HepG2 (cell line): ENCODE results near the gene PRKCZ. TPM values are rescaled to one million over a fixed set of nuclear protein-coding genes. Genes with fewer than 3 reads are reported as not detected.

ENCODE experiments used
- FOXO4 ChIP-seq: sonication (generic); formaldehyde crosslinking; conservative IDR thresholded peaks from 2 replicates; pipeline ENCODE4 v1.8.1; 2023; ENCODE audit warnings: missing genetic modification reagents
- HHEX ChIP-seq: IDR thresholded peaks from 2 replicates; pipeline ENCODE4 v1.6.1; 2016; ENCODE audit warnings: control low read depth
- KLF11 ChIP-seq: IDR thresholded peaks from 2 replicates; pipeline ENCODE4 v1.6.1; 2016; ENCODE audit warnings: missing compliant biosample characterization
- MXI1 ChIP-seq: IDR thresholded peaks from 3 replicates; pipeline ENCODE4 v1.6.1; 2012; ENCODE audit warnings: low read depth, low read length, inconsistent platforms, borderline replicate concordance
- MYC ChIP-seq: sonication (generic); formaldehyde crosslinking; IDR thresholded peaks from 2 replicates; pipeline ENCODE4 v1.9.0; 2021; ENCODE audit warnings: missing genetic modification reagents, borderline replicate concordance
- NCOA1 ChIP-seq: sonication (generic); formaldehyde crosslinking; IDR thresholded peaks from 2 replicates; pipeline ENCODE4 v1.9.0; 2021; ENCODE audit warnings: missing genetic modification reagents
- PAX8 ChIP-seq: sonication (generic); formaldehyde crosslinking; IDR thresholded peaks from 2 replicates; pipeline ENCODE4 v1.8.0; 2022; ENCODE audit warnings: mild to moderate bottlenecking, missing genetic modification reagents, borderline replicate concordance
- POLR2AphosphoS5 ChIP-seq: IDR thresholded peaks from 2 replicates; pipeline ENCODE4 v1.6.1; 2012; ENCODE audit warnings: low read depth, low read length
- SMAD3 ChIP-seq: sonication (generic); formaldehyde crosslinking; IDR thresholded peaks from 2 replicates; pipeline ENCODE4 v1.4.0; 2020; ENCODE audit warnings: missing genetic modification reagents
- SSRP1 ChIP-seq: IDR thresholded peaks from 2 replicates; pipeline ENCODE4 v1.6.1; 2016; ENCODE audit warnings: control low read depth
- ZBTB44 ChIP-seq: sonication (generic); formaldehyde crosslinking; IDR thresholded peaks from 2 replicates; pipeline ENCODE4 v1.4.0; 2020; ENCODE audit warnings: missing genetic modification reagents
- ZFP82 ChIP-seq: sonication (generic); formaldehyde crosslinking; IDR thresholded peaks from 2 replicates; pipeline ENCODE4 v1.5.1; 2020; ENCODE audit warnings: mild to moderate bottlenecking, missing genetic modification reagents, borderline replicate concordance
- ZNF451 ChIP-seq: sonication (generic); formaldehyde crosslinking; IDR thresholded peaks from 2 replicates; pipeline ENCODE4 v1.5.0; 2020; ENCODE audit warnings: mild to moderate bottlenecking, missing genetic modification reagents
- ZNF652 ChIP-seq: IDR thresholded peaks from 2 replicates; pipeline ENCODE4 v1.6.1; 2016; ENCODE audit warnings: low read depth, borderline replicate concordance
- ZNF674 ChIP-seq: sonication (generic); formaldehyde crosslinking; IDR thresholded peaks from 2 replicates; pipeline ENCODE4 v1.5.0; 2020; ENCODE audit warnings: low read depth, mild to moderate bottlenecking, missing genetic modification reagents
- ZNF691 ChIP-seq: sonication (generic); formaldehyde crosslinking; IDR thresholded peaks from 2 replicates; pipeline ENCODE4 v1.4.0; 2020; ENCODE audit warnings: missing genetic modification reagents, low read depth, mild to moderate bottlenecking, borderline replicate concordance
- ZNF772 ChIP-seq: sonication (generic); formaldehyde crosslinking; IDR thresholded peaks from 2 replicates; pipeline ENCODE4 v1.5.0; 2020; ENCODE audit warnings: mild to moderate bottlenecking, missing genetic modification reagents
- ZNF782 ChIP-seq: sonication (generic); formaldehyde crosslinking; IDR thresholded peaks from 2 replicates; pipeline ENCODE4 v1.4.0; 2020; ENCODE audit warnings: missing genetic modification reagents, mild to moderate bottlenecking, borderline replicate concordance
- polyA plus RNA-seq, 8 experiments: library from polyadenylated mRNA; depleted of rRNA in 3 of 8; stranded (reverse) in 7 of 8; unstranded in 1 of 8; fragments of >200 nt; fragmentation: Illumina TruSeq in 4 of 8; extraction: Trizol in 4 of 8; gene quantifications; 2 replicates each; pipeline versions ENCODE4 v1.2.1 to v1.2.3, GENCODE V29; 2011 to 2016; ENCODE audit warnings: low read depth in 4 of 8, missing spikeins in 1 of 8, mixed read lengths in 1 of 8; ENCODE audit not compliant: insufficient read depth in 1 of 8
- total RNA-seq, 5 experiments: library from RNA; depleted of rRNA; stranded (reverse); fragments of >200 nt; fragmentation: Illumina TruSeq; extraction: Trizol; gene quantifications; 2 replicates each; pipeline ENCODE4 v1.2.3, GENCODE V29; 2016; ENCODE audit warnings: low read depth in 1 of 5

The PRKCZ gene
- total and polyA plus RNA-seq, 2 of the 13 experiments (the other 11 are each of a cell fraction or from before 2014, with no cell fraction given), result 34.7 to 85.2 TPM

- TF ChIP-seq PAX8 (CRISPR knock-in tag) (no peak), HHEX (CRISPR knock-in tag) (no peak), POLR2AphosphoS5 (peak; percentile 40; the same call in 1 of the 2 replicates), MXI1 (peak; percentile 76; the same call in 1 of the 3 replicates), ZNF451 (CRISPR knock-in tag) (no peak; the same call in 1 of the 2 replicates), ZBTB44 (CRISPR knock-in tag) (no peak), ZNF674 (CRISPR knock-in tag) (no peak), ZNF691 (CRISPR knock-in tag) (no peak), MYC (CRISPR knock-in tag) (peak; percentile 82), ZNF772 (CRISPR knock-in tag) (peak; percentile 31; the same call in 1 of the 2 replicates), ZNF652 (CRISPR knock-in tag) (no peak), NCOA1 (CRISPR knock-in tag) (0 out of 2 replicates have a peak, but pooled peaks have one; percentile 48), ZFP82 (CRISPR knock-in tag) (peak; percentile 45; the same call in 1 of the 2 replicates), KLF11 (CRISPR knock-in tag) (no peak), SSRP1 (CRISPR knock-in tag) (0 out of 2 replicates have a peak, but pooled peaks have one; percentile 44), FOXO4 (CRISPR knock-in tag) (no peak), SMAD3 (peak; percentile 56; the same call in 1 of the 2 replicates), ZNF782 (CRISPR knock-in tag) (peak; percentile 48; the same call in 1 of the 2 replicates)
Observed at GRCh38 chr1:2194898-2195673, 144.9 kb downstream of the PRKCZ start (continued).
